Measurements from ENCODE around the gene GSTCD.

GSTCD gene

GRCh38 chr4:105780176-105780575 is 71.6 kb downstream of the GSTCD start:
- peak; percentile 31 for DNase-seq
- Histone ChIP-seq H3K9me3 (no peaks in the 10 kb centered on the region), H3K4me1 (peaks cover 2% of the 10 kb centered on the region; the same call in 1 of the 2 replicates), H3K27me3 (no peaks in the 10 kb centered on the region), H3K4me3 (ENCODE audit: low read depth, low read length) (no peak overlapping the region), H3K36me3 (no peaks in the 10 kb centered on the region)
- TF ChIP-seq CTCF (IDR thresholded peaks at IDR 0.05; ENCODE audit: low read depth, low read length), result no peak

GRCh38 chr4:105784761-105785160 is 76.2 kb downstream of the GSTCD start:
- TF ChIP-seq CTCF (IDR thresholded peaks at IDR 0.05; ENCODE audit: low read depth, low read length), result no peak
- Histone ChIP-seq H3K27me3 (no peaks in the 10 kb centered on the region), H3K36me3 (no peaks in the 10 kb centered on the region), H3K4me1 (peaks cover 2% of the 10 kb centered on the region; the same call in 1 of the 2 replicates), H3K9me3 (no peaks in the 10 kb centered on the region), H3K4me3 (ENCODE audit: low read depth, low read length) (no peak overlapping the region)
- DNase-seq, result no peak

- Histone ChIP-seq H3K4me3 (ENCODE audit: low read depth, low read length) (no peak overlapping the region), H3K36me3 (no peaks in the 10 kb centered on the region), H3K4me1 (no peaks in the 10 kb centered on the region), H3K27me3 (no peaks in the 10 kb centered on the region), H3K9me3 (no peaks in the 10 kb centered on the region)
- TF ChIP-seq CTCF (IDR thresholded peaks at IDR 0.05; ENCODE audit: low read depth, low read length), result no peak
- DNase-seq, result no peak
Observed at GRCh38 chr4:105785792-105786191, 77.2 kb downstream of the GSTCD start.

GRCh38 chr4:105786748-105787147 is 78.2 kb downstream of the GSTCD start:
- no peaks in the 10 kb centered on the region for H3K9me3 ChIP-seq
- H3K4me1 ChIP-seq, result no peaks in the 10 kb centered on the region
- H3K4me3 ChIP-seq (ENCODE audit: low read depth, low read length), result no peak overlapping the region
- no peak for DNase-seq
- TF ChIP-seq CTCF (IDR thresholded peaks at IDR 0.05; ENCODE audit: low read depth, low read length), result no peak
- H3K27me3 ChIP-seq, result no peaks in the 10 kb centered on the region
- no peaks in the 10 kb centered on the region for H3K36me3 ChIP-seq

GRCh38 chr4:105797225-105797624 is 88.6 kb downstream of the GSTCD start:
- Histone ChIP-seq H3K9me3 (no peaks in the 10 kb centered on the region), H3K4me3 (ENCODE audit: low read depth, low read length) (no peak overlapping the region)

More at GRCh38 chr4:105797225-105797624, 88.6 kb downstream of the GSTCD start:
- TF ChIP-seq CTCF (IDR thresholded peaks at IDR 0.05; ENCODE audit: low read depth, low read length), result no peak
- H3K36me3 ChIP-seq, result no peaks in the 10 kb centered on the region
- H3K4me1 ChIP-seq, result no peaks in the 10 kb centered on the region
- DNase-seq, result no peak
- no peaks in the 10 kb centered on the region for H3K27me3 ChIP-seq
